GM12875 (cell line): Measurements from ENCODE around the gene PAH.

Source experiments
- H3K4me3 ChIP-seq: one replicate; pipeline ENCODE4 v1.5.1; 2011; ENCODE audit warnings: low read depth, low read length, control low read depth
- TF ChIP-seq, protein P1 (sequence below): IDR thresholded peaks from 2 replicates; pipeline ENCODE4 v1.5.1; 2011; ENCODE audit warnings: low read depth, mild to moderate bottlenecking, control low read depth, inconsistent platforms, low read length, moderate library complexity, borderline replicate concordance; ENCODE audit not compliant: insufficient read depth

PAH gene

GRCh38 chr12:102957339-102958050 is 40.5 kb upstream of the PAH start, which contains the start of gene ASCL1:
Gene ASCL1 (plus strand): TSS chr12:102957674. CDS start chr12:102958245, 571 bp downstream.
- H3K4me3 ChIP-seq = peak within 1 kb of the TSS; percentile 46
- TF ChIP-seq, protein P1, sequence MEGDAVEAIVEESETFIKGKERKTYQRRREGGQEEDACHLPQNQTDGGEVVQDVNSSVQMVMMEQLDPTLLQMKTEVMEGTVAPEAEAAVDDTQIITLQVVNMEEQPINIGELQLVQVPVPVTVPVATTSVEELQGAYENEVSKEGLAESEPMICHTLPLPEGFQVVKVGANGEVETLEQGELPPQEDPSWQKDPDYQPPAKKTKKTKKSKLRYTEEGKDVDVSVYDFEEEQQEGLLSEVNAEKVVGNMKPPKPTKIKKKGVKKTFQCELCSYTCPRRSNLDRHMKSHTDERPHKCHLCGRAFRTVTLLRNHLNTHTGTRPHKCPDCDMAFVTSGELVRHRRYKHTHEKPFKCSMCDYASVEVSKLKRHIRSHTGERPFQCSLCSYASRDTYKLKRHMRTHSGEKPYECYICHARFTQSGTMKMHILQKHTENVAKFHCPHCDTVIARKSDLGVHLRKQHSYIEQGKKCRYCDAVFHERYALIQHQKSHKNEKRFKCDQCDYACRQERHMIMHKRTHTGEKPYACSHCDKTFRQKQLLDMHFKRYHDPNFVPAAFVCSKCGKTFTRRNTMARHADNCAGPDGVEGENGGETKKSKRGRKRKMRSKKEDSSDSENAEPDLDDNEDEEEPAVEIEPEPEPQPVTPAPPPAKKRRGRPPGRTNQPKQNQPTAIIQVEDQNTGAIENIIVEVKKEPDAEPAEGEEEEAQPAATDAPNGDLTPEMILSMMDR = no peak

DNA sequence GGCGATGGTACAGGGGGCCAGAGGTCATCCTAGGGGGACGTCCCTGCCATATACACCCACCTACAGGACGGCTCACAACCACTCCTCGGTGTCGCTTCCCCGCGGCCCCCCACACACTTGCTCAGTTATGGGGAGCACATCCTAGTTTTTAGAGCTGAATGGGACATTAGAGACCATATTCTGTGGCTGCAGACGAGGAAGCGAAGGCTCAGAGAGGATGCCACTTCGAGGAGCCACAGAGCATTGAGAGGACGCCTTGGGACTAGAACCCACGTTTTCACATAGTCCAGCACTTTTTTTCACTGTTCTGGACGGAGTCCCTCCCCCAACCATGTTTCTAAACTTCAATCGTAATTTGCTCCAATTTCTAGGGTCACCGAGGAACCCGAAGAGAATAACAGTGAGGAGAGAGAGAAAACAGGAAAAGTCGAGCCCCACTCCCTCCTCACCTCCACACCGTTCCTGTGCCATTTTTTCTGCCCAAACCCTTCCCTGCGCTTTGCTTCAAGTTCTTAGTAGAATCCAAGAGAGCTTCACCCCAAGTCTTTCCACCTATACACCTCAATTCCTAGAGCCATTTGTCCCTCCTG is 39.8 kb upstream of the PAH start:
- TF ChIP-seq, protein P1 = no peak
- H3K4me3 ChIP-seq = no peak overlapping the region

DNA sequence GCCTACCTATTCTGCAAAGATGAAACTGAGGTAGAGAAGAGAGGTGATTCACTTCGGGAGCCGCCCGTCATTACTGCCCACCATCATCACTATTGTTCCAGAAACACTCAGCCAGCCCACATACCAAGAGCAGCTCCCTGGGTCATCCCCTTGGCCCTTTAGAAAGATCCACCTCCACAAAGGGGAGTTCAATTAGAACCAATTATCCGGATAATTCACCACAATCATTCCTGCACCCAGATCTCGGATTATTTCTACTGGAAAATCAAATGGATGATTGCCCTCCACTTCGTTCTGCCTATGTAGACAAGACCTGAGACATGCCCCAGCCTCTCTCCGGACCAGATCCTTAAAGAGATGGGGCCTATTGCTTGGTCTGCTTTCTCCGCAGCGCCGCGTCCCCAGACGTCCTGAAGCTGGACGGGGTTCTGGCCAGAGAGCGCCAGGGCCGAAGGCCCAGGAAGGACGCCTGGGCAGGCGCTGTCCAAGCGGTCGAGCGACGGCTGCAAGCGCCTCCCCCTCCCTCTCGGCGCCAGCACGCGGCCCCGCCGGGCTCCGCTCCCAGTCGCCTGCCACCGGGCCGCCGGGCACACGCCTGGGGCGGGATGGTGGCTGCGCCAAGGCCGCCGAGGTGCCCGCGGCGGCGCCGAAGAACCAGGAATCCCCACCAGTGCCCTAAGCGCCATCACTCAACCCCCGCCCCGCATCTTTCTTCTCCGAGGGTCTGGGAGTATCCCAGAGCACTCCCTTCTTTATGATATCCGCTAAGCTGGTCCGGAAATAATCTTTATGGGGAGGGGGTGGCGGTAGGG is 39.1 kb upstream of the PAH start:
- TF ChIP-seq, protein P1 = no peak
- no peak overlapping the region for H3K4me3 ChIP-seq

DNA sequence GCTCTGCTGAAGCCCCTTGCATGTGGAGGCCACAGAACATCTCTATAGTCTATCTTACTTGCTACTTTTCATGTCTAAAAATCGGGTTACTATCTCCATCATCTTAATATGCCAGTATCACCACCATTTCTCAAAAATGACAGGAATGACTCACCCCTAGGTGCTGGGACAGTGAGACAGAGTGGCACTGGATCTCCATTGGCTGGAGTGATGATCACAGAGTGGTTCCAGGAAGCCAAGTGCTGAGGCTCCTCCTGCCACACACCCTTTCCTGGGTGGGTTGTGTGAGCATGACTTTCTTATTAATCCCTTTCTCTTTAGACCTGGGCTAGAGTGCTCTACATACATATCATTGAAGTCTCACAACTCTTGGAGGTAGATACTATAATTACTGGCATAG is 37.1 kb upstream of the PAH start:
- TF ChIP-seq, protein P1 = no peak
- no peak overlapping the region for H3K4me3 ChIP-seq

DNA sequence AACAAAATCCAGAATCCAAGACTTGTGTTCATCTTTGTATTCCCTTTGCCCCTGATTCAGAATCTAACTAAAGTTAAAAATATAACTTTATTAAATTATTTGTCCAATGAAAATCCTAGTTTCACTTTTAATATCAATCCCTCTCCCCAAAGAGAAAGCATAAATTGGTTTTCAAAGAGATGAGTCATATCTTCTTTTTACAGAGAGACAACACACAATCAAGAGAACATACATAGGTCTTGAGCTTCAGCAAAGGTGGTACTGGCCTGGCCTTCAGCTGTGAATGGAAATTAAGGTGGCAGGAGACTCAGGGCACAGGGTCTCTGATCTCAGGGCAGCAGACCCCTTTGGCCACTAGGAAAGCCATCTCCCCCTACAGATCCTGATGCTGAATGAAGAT is 36.2 kb upstream of the PAH start:
- TF ChIP-seq, protein P1 = no peak
- H3K4me3 ChIP-seq = no peak overlapping the region

DNA sequence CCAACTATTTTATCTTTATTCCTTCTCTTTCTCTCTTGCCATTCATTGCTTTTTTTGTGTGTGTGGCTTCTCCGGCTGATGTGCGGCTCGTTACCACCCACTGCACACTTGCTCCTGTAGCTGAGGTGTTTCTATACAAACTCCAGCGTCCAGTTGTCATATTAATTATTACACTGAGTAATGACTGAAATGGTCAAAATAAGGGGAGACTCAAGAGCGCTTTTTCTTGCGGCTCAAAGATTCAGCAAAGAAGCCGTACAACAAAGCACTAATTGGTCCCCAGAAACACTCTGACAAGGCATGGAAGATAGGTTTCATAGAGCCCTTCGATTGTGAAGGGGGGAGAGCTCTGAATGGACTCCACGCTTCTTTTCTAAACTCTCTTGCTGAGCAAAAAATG is 34.8 kb upstream of the PAH start:
- TF ChIP-seq, protein P1 = no peak
- H3K4me3 ChIP-seq = no peak overlapping the region
